ENCODE results near the gene CFAP92. TPM values are rescaled to one million over a fixed set of nuclear protein-coding genes. Genes with fewer than 3 reads are reported as not detected.

The CFAP92 gene
- total and polyA plus RNA-seq, 2 donors (not counting 3 experiments of a cell fraction or from before 2014, with no cell fraction given): 0.04 to 0.62 TPM

GRCh38 chr3:129002573-129003569, 9.0 kb upstream of the CFAP92 start:
- no peak for FAIRE-seq
- H4K20me1 ChIP-seq (replicated peaks; ENCODE audit: control insufficient read depth, extremely low read depth, insufficient read depth, low read length): no peaks in the 10 kb centered on the region
- no peak overlapping the region for H3K9ac ChIP-seq (replicated peaks; ENCODE audit: extremely low read depth, insufficient read depth, low read length)
- no peaks in the 10 kb centered on the region for H3K9me3 ChIP-seq (replicated peaks; ENCODE audit: control insufficient read depth, insufficient read depth, low read length)
- H3K27ac ChIP-seq (ENCODE audit: insufficient read depth, low read depth, low read length): no peak overlapping the region
- no peak overlapping the region for H3K4me3 ChIP-seq (replicated peaks in 1 of 3; ENCODE audit: insufficient read depth in 1 of 3, low read depth in 1 of 3, low read length in 3 of 3)
- ChIA-PET POLR2A (no interaction called here), CTCF (interaction anchor here (1.3 to 3.2 kb wide), 5 partner anchors 9 to 50 kb away, joined by 3 to 26 read pairs (median 13); partner anchors contain the start of gene CFAP92)
- no peaks in the 10 kb centered on the region for H3K79me2 ChIP-seq (ENCODE audit: control insufficient read depth, insufficient read depth, low read length)
- peaks cover 26 to 48% of the 10 kb centered on the region in 2 experiments for H3K27me3 ChIP-seq (ENCODE audit: control insufficient read depth in 2 of 2, insufficient read depth in 2 of 2, low read length in 2 of 2)
- no peaks in the 10 kb centered on the region for H3K36me3 ChIP-seq (ENCODE audit: control insufficient read depth in 2 of 2, extremely low read depth in 1 of 2, insufficient read depth in 2 of 2, low read length in 2 of 2)
- no peak for DNase-seq (ENCODE audit: low read depth, low spot score)
- intact Hi-C loops (cut with micrococcal nuclease): no loop called here
- H3K4me1 ChIP-seq (ENCODE audit: control insufficient read depth, extremely low read depth, insufficient read depth, low read length): peaks cover 15% of the 10 kb centered on the region
- no TSS peak for BruUV-seq (replicated peaks)
- dilution Hi-C loops (cut with MboI; ENCODE audit: extremely low pct_ligation_motif_present, low sequenced_read_pairs): no loop called here
- H2AFZ ChIP-seq (ENCODE audit: low read depth, low read length): no peak overlapping the region
- TF ChIP-seq GATA2 (IDR thresholded peaks at IDR 0.05; ENCODE audit: insufficient read depth, insufficient read length, low read depth, low read length): no peak
- TF ChIP-seq POLR2A (IDR thresholded peaks at IDR 0.05; ENCODE audit: low read depth, low read length): no peak
- TF ChIP-seq MYC (IDR thresholded peaks at IDR 0.05; ENCODE audit: low read depth, low read length): no peak
- TF ChIP-seq EZH2 (IDR thresholded peaks at IDR 0.05; ENCODE audit: borderline replicate concordance, low read depth, low read length, severe bottlenecking): no peak
- TF ChIP-seq FOS (IDR thresholded peaks at IDR 0.05; ENCODE audit: borderline replicate concordance, insufficient read depth, low read length): no peak
- no peak for TF ChIP-seq POLR2AphosphoS5 (IDR thresholded peaks at IDR 0.05; ENCODE audit: insufficient read depth, low read depth, low read length)
- no peaks in the 10 kb centered on the region for H3K9me1 ChIP-seq (replicated peaks; ENCODE audit: control insufficient read depth, extremely low read depth, insufficient read depth, low read length)
- no peak overlapping the region for H3K4me2 ChIP-seq (ENCODE audit: insufficient read depth, low read length)
